Naive B cell (primary cell): ENCODE data around the gene SYTL2. TPM values are rescaled to one million over a fixed set of nuclear protein-coding genes. Genes with fewer than 3 reads are reported as not detected.

Experiments
- ATAC-seq, 2 donors: fragments of 150-1000 bp; cut with Tn5 transposase; 2 replicates each; pipeline ENCODE4 v1.10.0; 2021; ENCODE audit warnings: low read depth in 2 of 2, mild to moderate bottlenecking in 2 of 2, moderate library complexity in 2 of 2
- DNase-seq: peaks from one replicate; pipeline ENCODE4 v3.0.0; 2022
- H3K27ac Mint-ChIP-seq, 6 donors: one replicate each; pipeline ENCODE4 v1.8.0; 2020 to 2022; ENCODE audit warnings: mild to moderate bottlenecking in 6 of 6, mixed read lengths in 6 of 6, moderate library complexity in 5 of 6, inconsistent platforms in 2 of 6
- H3K27me3 Mint-ChIP-seq, 3 donors: one replicate each; pipeline ENCODE4 v1.8.0; 2021 to 2022; ENCODE audit warnings: mixed read lengths in 3 of 3, mild to moderate bottlenecking in 1 of 3
- H3K36me3 Mint-ChIP-seq, 2 donors: one replicate each; pipeline ENCODE4 v1.8.0; 2020 to 2022; ENCODE audit warnings: mixed read lengths in 2 of 2, inconsistent platforms in 1 of 2, mild to moderate bottlenecking in 1 of 2
- H3K4me1 Mint-ChIP-seq, 3 donors: one replicate each; pipeline ENCODE4 v1.8.0; 2020 to 2022; ENCODE audit warnings: mixed read lengths in 3 of 3, inconsistent platforms in 1 of 3, mild to moderate bottlenecking in 1 of 3, moderate library complexity in 1 of 3
- H3K4me3 Mint-ChIP-seq, 8 donors: one replicate each; pipeline ENCODE4 v1.8.0; 2020 to 2022; ENCODE audit warnings: mild to moderate bottlenecking in 8 of 8, mixed read lengths in 8 of 8, moderate library complexity in 8 of 8, inconsistent platforms in 2 of 8
- H3K9me3 Mint-ChIP-seq, 7 donors: one replicate each; pipeline ENCODE4 v1.8.0; 2020 to 2022; ENCODE audit warnings: mixed read lengths in 7 of 7, mild to moderate bottlenecking in 5 of 7, inconsistent platforms in 2 of 7, moderate library complexity in 1 of 7
- polyA plus RNA-seq, 6 donors: library from polyadenylated mRNA; unstranded; fragments of 300-500 nt; fragmentation: Illumina TruSeq; gene quantifications; one replicate each; pipeline ENCODE4 v1.2.3, GENCODE V29; 2021; ENCODE audit warnings: low read depth in 6 of 6

Gene SYTL2
- polyA plus RNA-seq, 6 donors from 2014 or later = 0.32 to 1.00 (median 0.55) TPM; not detected in 2

GRCh38 chr11:85742873-85743275 is 68.1 kb downstream of the SYTL2 start:
- DNase-seq (no peak), ATAC-seq (no peak)
- peak overlapping the region in 1 of 6 donors; percentile 1 for H3K27ac Mint-ChIP-seq
- no peaks in the 10 kb centered on the region for H3K9me3 Mint-ChIP-seq
- H3K27me3 Mint-ChIP-seq = no peaks in the 10 kb centered on the region
- no peaks in the 10 kb centered on the region for H3K36me3 Mint-ChIP-seq
- no peak overlapping the region for H3K4me3 Mint-ChIP-seq
- H3K4me1 Mint-ChIP-seq = no peaks in the 10 kb centered on the region

- Mint-ChIP-seq H3K4me1 (peaks cover 0 to 5% (median 3%) of the 10 kb centered on the region in 3 donors), H3K4me3 (no peak overlapping the region), H3K27ac (no peak overlapping the region), H3K36me3 (no peaks in the 10 kb centered on the region), H3K9me3 (no peaks in the 10 kb centered on the region), H3K27me3 (no peaks in the 10 kb centered on the region)
- DNase-seq = no peak
- ATAC-seq = no peak
These were observed 68.6 kb downstream of the SYTL2 start for GRCh38 chr11:85742348-85742747.

- H3K4me3 Mint-ChIP-seq = no peak overlapping the region
- H3K27ac Mint-ChIP-seq = peak overlapping the region in 1 of 6 donors; percentile 15
- no peaks in the 10 kb centered on the region for H3K9me3 Mint-ChIP-seq
- H3K4me1 Mint-ChIP-seq = peaks cover 0 to 5% (median 3%) of the 10 kb centered on the region in 3 donors
- ATAC-seq (no peak), DNase-seq (no peak)
- H3K36me3 Mint-ChIP-seq = no peaks in the 10 kb centered on the region
- no peaks in the 10 kb centered on the region for H3K27me3 Mint-ChIP-seq
These were observed 70.2 kb downstream of the SYTL2 start for GRCh38 chr11:85740481-85741400.

- Mint-ChIP-seq H3K4me1 (peaks cover 0 to 5% (median 3%) of the 10 kb centered on the region in 3 donors), H3K27ac (peak overlapping the region in 1 of 6 donors; percentile 5), H3K9me3 (no peaks in the 10 kb centered on the region), H3K36me3 (no peaks in the 10 kb centered on the region), H3K27me3 (no peaks in the 10 kb centered on the region), H3K4me3 (no peak overlapping the region)
- ATAC-seq (no peak), DNase-seq (no peak)
These were observed 73.2 kb downstream of the SYTL2 start for GRCh38 chr11:85737738-85738137.

GRCh38 chr11:85735876-85736460 is 75.0 kb downstream of the SYTL2 start:
- no peak for DNase-seq
- Mint-ChIP-seq H3K27ac (no peak overlapping the region), H3K4me1 (peaks cover 0 to 5% (median 3%) of the 10 kb centered on the region in 3 donors), H3K4me3 (no peak overlapping the region), H3K9me3 (no peaks in the 10 kb centered on the region), H3K36me3 (no peaks in the 10 kb centered on the region), H3K27me3 (no peaks in the 10 kb centered on the region)
- no peak for ATAC-seq

GRCh38 chr11:85732965-85733364 is 78.0 kb downstream of the SYTL2 start:
- Mint-ChIP-seq H3K4me1 (peaks cover 0 to 5% (median 3%) of the 10 kb centered on the region in 3 donors), H3K4me3 (no peak overlapping the region), H3K27me3 (no peaks in the 10 kb centered on the region), H3K9me3 (peaks cover 0 to 2% (median 0%) of the 10 kb centered on the region in 7 donors), H3K27ac (no peak overlapping the region), H3K36me3 (no peaks in the 10 kb centered on the region)
- DNase-seq = no peak
- no peak for ATAC-seq

- Mint-ChIP-seq H3K9me3 (peaks cover 0 to 2% (median 0%) of the 10 kb centered on the region in 7 donors), H3K36me3 (no peaks in the 10 kb centered on the region), H3K27me3 (peaks cover 0 to 10% (median 0%) of the 10 kb centered on the region in 3 donors), H3K27ac (no peak overlapping the region), H3K4me3 (no peak overlapping the region), H3K4me1 (no peaks in the 10 kb centered on the region)
- DNase-seq = no peak
- ATAC-seq = no peak
These were observed 84.6 kb downstream of the SYTL2 start for GRCh38 chr11:85726381-85726780.

GRCh38 chr11:85725510-85726258 is 85.3 kb downstream of the SYTL2 start:
- Mint-ChIP-seq H3K4me1 (no peaks in the 10 kb centered on the region), H3K27me3 (peaks cover 0 to 10% (median 0%) of the 10 kb centered on the region in 3 donors)

GRCh38 chr11:85724748-85725465 is 86.0 kb downstream of the SYTL2 start:
- DNase-seq = no peak
- no peaks in the 10 kb centered on the region for H3K9me3 Mint-ChIP-seq
- no peak overlapping the region for H3K4me3 Mint-ChIP-seq
- no peak overlapping the region for H3K27ac Mint-ChIP-seq
- H3K27me3 Mint-ChIP-seq = peaks cover 0 to 10% (median 0%) of the 10 kb centered on the region in 3 donors
- H3K36me3 Mint-ChIP-seq = no peaks in the 10 kb centered on the region
- ATAC-seq = no peak
- no peaks in the 10 kb centered on the region for H3K4me1 Mint-ChIP-seq

More at GRCh38 chr11:85725510-85726258, 85.3 kb downstream of the SYTL2 start:
- H3K4me3 Mint-ChIP-seq = no peak overlapping the region
- no peak overlapping the region for H3K27ac Mint-ChIP-seq
- H3K9me3 Mint-ChIP-seq = peaks cover 0 to under 1% (median 0%) of the 10 kb centered on the region in 7 donors
- DNase-seq (no peak), ATAC-seq (no peak)
- H3K36me3 Mint-ChIP-seq = no peaks in the 10 kb centered on the region

- H3K4me1 Mint-ChIP-seq = no peaks in the 10 kb centered on the region
- H3K9me3 Mint-ChIP-seq = no peaks in the 10 kb centered on the region
- DNase-seq = no peak
- peak overlapping the region in 1 of 6 donors; percentile 64 for H3K27ac Mint-ChIP-seq
- no peaks in the 10 kb centered on the region for H3K36me3 Mint-ChIP-seq
- no peak for ATAC-seq
- no peak overlapping the region for H3K4me3 Mint-ChIP-seq
- peaks cover 0 to 10% (median 0%) of the 10 kb centered on the region in 3 donors for H3K27me3 Mint-ChIP-seq
These were observed 87.9 kb downstream of the SYTL2 start for GRCh38 chr11:85723088-85723487.

GRCh38 chr11:85721191-85721590 is 89.8 kb downstream of the SYTL2 start:
- Mint-ChIP-seq H3K9me3 (no peaks in the 10 kb centered on the region), H3K4me1 (no peaks in the 10 kb centered on the region), H3K27ac (no peak overlapping the region), H3K4me3 (no peak overlapping the region), H3K27me3 (peaks cover 0 to 10% (median 0%) of the 10 kb centered on the region in 3 donors), H3K36me3 (no peaks in the 10 kb centered on the region)
- DNase-seq = no peak
- no peak for ATAC-seq

- no peak overlapping the region for H3K4me3 Mint-ChIP-seq
- H3K9me3 Mint-ChIP-seq = no peaks in the 10 kb centered on the region
- peaks cover 0 to 3% (median 0%) of the 10 kb centered on the region in 3 donors for H3K27me3 Mint-ChIP-seq
- no peaks in the 10 kb centered on the region for H3K36me3 Mint-ChIP-seq
- DNase-seq = no peak
- no peaks in the 10 kb centered on the region for H3K4me1 Mint-ChIP-seq
- peak overlapping the region in 1 of 6 donors; percentile 6 for H3K27ac Mint-ChIP-seq
- ATAC-seq = no peak
These were observed 91.7 kb downstream of the SYTL2 start for GRCh38 chr11:85718991-85719807.
